Measurements from ENCODE around the gene TNRC6C. TPM values are rescaled to one million over a fixed set of nuclear protein-coding genes. Genes with fewer than 3 reads are reported as not detected.
A peak's percentile ranks its signal among the peaks of the same experiment; 100 is the strongest.

TNRC6C gene
- total and polyA plus RNA-seq, 2 of the 13 experiments (the other 11 are each of a cell fraction or from before 2014, with no cell fraction given), result 0.66 to 4.9 TPM

- TF ChIP-seq USF2 (IDR thresholded peaks at IDR 0.05; ENCODE audit: low read depth, low read length), result peak; percentile 86
- peak; percentile 90 for TF ChIP-seq USF2 (CRISPR knock-in tag; IDR thresholded peaks at IDR 0.05; ENCODE audit: borderline replicate concordance)
- TF ChIP-seq ATF7-NPFF (CRISPR knock-in tag; IDR thresholded peaks at IDR 0.05; ENCODE audit: low read depth), result peak; percentile 91
- no peak for TF ChIP-seq DPF2 (CRISPR knock-in tag; IDR thresholded peaks at IDR 0.05; ENCODE audit: borderline replicate concordance, low read depth)
- TF ChIP-seq KAT7 (CRISPR knock-in tag; IDR thresholded peaks at IDR 0.05; ENCODE audit: borderline replicate concordance), result no peak; the same call in 1 of the 2 replicates
- peak; percentile 85; the same call in 1 of the 2 replicates for TF ChIP-seq HBP1 (CRISPR knock-in tag; IDR thresholded peaks at IDR 0.05; ENCODE audit: low read depth)
- peak; percentile 16; the same call in 1 of the 2 replicates for TF ChIP-seq ZNF143 (CRISPR knock-in tag; IDR thresholded peaks at IDR 0.05)
- TF ChIP-seq NFE2L2 (IDR thresholded peaks at IDR 0.05; ENCODE audit: low read length), result no peak
- peak; percentile 70; the same call in 1 of the 2 replicates for TF ChIP-seq ZFP37 (CRISPR knock-in tag; IDR thresholded peaks at IDR 0.05; ENCODE audit: borderline replicate concordance)
- TF ChIP-seq ZNF547 (CRISPR knock-in tag; IDR thresholded peaks at IDR 0.05), result no peak; the same call in none of the 2 replicates
- TF ChIP-seq ZNF17 (CRISPR knock-in tag; IDR thresholded peaks at IDR 0.05), result no peak
- peak; percentile 94 for TF ChIP-seq MAX (IDR thresholded peaks at IDR 0.05)
- no peak for TF ChIP-seq ZBTB42 (CRISPR knock-in tag; IDR thresholded peaks at IDR 0.05)
- peak; percentile 62; the same call in 1 of the 2 replicates for TF ChIP-seq KDM5A (IDR thresholded peaks at IDR 0.05; ENCODE audit: borderline replicate concordance, low read length)
- peak; percentile 16; the same call in 1 of the 2 replicates for TF ChIP-seq NR0B2 (CRISPR knock-in tag; IDR thresholded peaks at IDR 0.05)
- TF ChIP-seq TAF15 (IDR thresholded peaks at IDR 0.05; ENCODE audit: low read depth, low read length, poor library complexity, severe bottlenecking), result peak; percentile 90
- TF ChIP-seq XBP1 (CRISPR knock-in tag; IDR thresholded peaks at IDR 0.05), result no peak; the same call in 1 of the 2 replicates
- no peak for TF ChIP-seq ZNF260 (CRISPR knock-in tag; IDR thresholded peaks at IDR 0.05; ENCODE audit: borderline replicate concordance, low read depth)
- peak; percentile 96 for TF ChIP-seq POGZ (CRISPR knock-in tag; IDR thresholded peaks at IDR 0.05)
- peak; percentile 88 for TF ChIP-seq ZFYVE20 (CRISPR knock-in tag; IDR thresholded peaks at IDR 0.05; ENCODE audit: borderline replicate concordance, low read depth)
- peak; percentile 97 for TF ChIP-seq IRF9 (CRISPR knock-in tag; IDR thresholded peaks at IDR 0.05; ENCODE audit: borderline replicate concordance)
These were observed at the start of gene TNRC6C (continued) for GRCh38 chr17:77957857-77958715.
